Activated CD4-positive, alpha-beta memory T cell treated with anti-CD3 and anti-CD28 coated beads, Interleukin-2, amount 10 ng/mL, durations not matched to agents 7 days and 5 days (primary cell): ENCODE measurements around the gene FNIP2. TPM values are rescaled to one million over a fixed set of nuclear protein-coding genes. Genes with fewer than 3 reads are reported as not detected.
"Not testable (repeated sequence)": the region's sequence is repeated elsewhere in the genome, so short reads cannot be mapped to it uniquely, and the experiment has no call there.

Source experiments
- CTCF ChIA-PET: fragments of 350-600 bp; sonication (Branson Sonifier 250); formaldehyde crosslinking; loops from one replicate; lab custom pipeline; 2021; ENCODE audit warnings: antibody characterized with exemption, inconsistent platforms; lab: Charles Lee
- POLR2A ChIA-PET: fragments of 350-600 bp; sonication (Branson Sonifier 250); formaldehyde crosslinking; loops from one replicate; lab custom pipeline; 2021; ENCODE audit warnings: antibody characterized with exemption; lab: Charles Lee
- DNase-seq: peaks from one replicate; pipeline ENCODE4 v3.0.0-alpha.2; 2020
- H3K27ac Mint-ChIP-seq: one replicate; pipeline ENCODE4 v1.8.0; 2021; ENCODE audit warnings: mild to moderate bottlenecking, mixed read lengths
- H3K27me3 Mint-ChIP-seq: one replicate; pipeline ENCODE4 v1.8.0; 2021; ENCODE audit warnings: mixed read lengths
- H3K36me3 Mint-ChIP-seq: one replicate; pipeline ENCODE4 v1.8.0; 2021; ENCODE audit warnings: low read depth, mixed read lengths
- H3K4me1 Mint-ChIP-seq: one replicate; pipeline ENCODE4 v1.8.0; 2021; ENCODE audit warnings: mixed read lengths
- H3K4me3 Mint-ChIP-seq: one replicate; pipeline ENCODE4 v1.8.0; 2021; ENCODE audit warnings: mild to moderate bottlenecking, mixed read lengths
- H3K9me3 Mint-ChIP-seq: one replicate; pipeline ENCODE4 v1.8.0; 2021; ENCODE audit warnings: mixed read lengths
- total RNA-seq, 2 experiments: library from RNA; stranded (reverse); gene quantifications; one replicate each; pipeline ENCODE4 v1.2.3, GENCODE V29; 2021

The FNIP2 gene
- total RNA-seq, 2 experiments from 2014 or later: 16.9 to 17.3 TPM

GRCh38 chr4:158786121-158786601 lies 17.3 kb downstream of the FNIP2 start:
- POLR2A ChIA-PET: no interaction called here
- Mint-ChIP-seq H3K4me3 (no peak overlapping the region), H3K27ac (no peak overlapping the region), H3K27me3 (no peaks in the 10 kb centered on the region), H3K9me3 (no peaks in the 10 kb centered on the region), H3K36me3 (no peaks in the 10 kb centered on the region), H3K4me1 (peaks cover 27% of the 10 kb centered on the region)
- no peak for DNase-seq
- CTCF ChIA-PET: interaction anchor here (0.6 kb wide), 1 partner anchor 56 kb away, joined by 3 read pairs; no protein-coding TSS in a partner anchor

DNA sequence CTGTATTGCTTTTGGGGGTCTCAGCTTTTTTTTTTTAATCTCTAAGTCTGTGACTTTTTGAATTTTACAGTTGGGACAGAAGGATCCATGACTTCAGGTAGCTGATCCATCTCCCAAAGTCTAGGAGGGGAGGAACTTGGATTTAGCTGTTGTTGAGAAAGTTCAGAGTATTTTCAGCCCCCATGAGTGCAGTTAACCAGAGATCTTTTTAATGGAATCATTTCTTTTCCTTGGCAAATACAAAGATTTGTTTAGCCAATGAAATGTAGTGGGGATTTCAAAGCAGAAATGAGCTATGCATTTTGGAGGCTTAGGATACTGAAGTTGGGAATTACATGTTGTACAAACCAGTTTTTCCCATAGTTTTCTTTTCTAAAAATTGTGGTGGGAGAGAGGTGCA lies 18.1 kb downstream of the FNIP2 start:
- CTCF ChIA-PET: interaction anchor here (0.6 kb wide), 1 partner anchor 56 kb away, joined by 3 read pairs; no protein-coding TSS in a partner anchor
- no peak overlapping the region for H3K4me3 Mint-ChIP-seq
- no peaks in the 10 kb centered on the region for H3K27me3 Mint-ChIP-seq
- peaks cover 28% of the 10 kb centered on the region for H3K4me1 Mint-ChIP-seq
- POLR2A ChIA-PET: no interaction called here
- no peaks in the 10 kb centered on the region for H3K9me3 Mint-ChIP-seq
- DNase-seq: no peak
- H3K27ac Mint-ChIP-seq: no peak overlapping the region
- no peaks in the 10 kb centered on the region for H3K36me3 Mint-ChIP-seq

- POLR2A ChIA-PET: no interaction called here
Observed at GRCh38 chr4:158787709-158788475, 19.1 kb downstream of the FNIP2 start.

DNA sequence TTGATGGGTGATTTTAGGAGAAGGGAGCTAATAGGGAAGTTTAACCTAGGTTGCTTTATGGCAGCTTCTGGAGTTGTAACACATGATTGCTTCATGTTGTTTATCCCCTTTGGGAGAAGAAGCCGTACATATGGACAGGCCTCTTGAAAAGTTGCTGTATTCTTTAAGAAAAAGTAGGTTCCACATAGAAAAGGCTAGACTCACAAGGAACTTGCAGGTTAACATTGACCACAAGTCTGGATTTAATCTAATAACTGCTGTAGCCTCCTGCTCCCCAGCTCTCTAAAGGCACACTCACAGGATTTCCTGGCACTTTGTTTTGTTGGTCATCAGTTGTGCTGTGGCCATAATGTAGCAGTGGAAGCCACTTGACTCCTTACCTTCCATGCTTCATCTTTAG lies 19.7 kb downstream of the FNIP2 start:
- no peak overlapping the region for H3K27ac Mint-ChIP-seq
- DNase-seq: no peak
- ChIA-PET POLR2A (no interaction called here), CTCF (no interaction called here)
- H3K4me3 Mint-ChIP-seq: no peak overlapping the region
- H3K9me3 Mint-ChIP-seq: no peaks in the 10 kb centered on the region
- peaks cover 17% of the 10 kb centered on the region for H3K4me1 Mint-ChIP-seq
- H3K36me3 Mint-ChIP-seq: no peaks in the 10 kb centered on the region
- H3K27me3 Mint-ChIP-seq: no peaks in the 10 kb centered on the region

More at GRCh38 chr4:158787709-158788475, 19.1 kb downstream of the FNIP2 start:
- H3K27me3 Mint-ChIP-seq: no peaks in the 10 kb centered on the region
- DNase-seq: no peak
- no peak overlapping the region for H3K27ac Mint-ChIP-seq
- peaks cover 22% of the 10 kb centered on the region for H3K4me1 Mint-ChIP-seq
- H3K36me3 Mint-ChIP-seq: no peaks in the 10 kb centered on the region
- CTCF ChIA-PET: no interaction called here
- H3K4me3 Mint-ChIP-seq: no peak overlapping the region
- H3K9me3 Mint-ChIP-seq: no peaks in the 10 kb centered on the region

DNA sequence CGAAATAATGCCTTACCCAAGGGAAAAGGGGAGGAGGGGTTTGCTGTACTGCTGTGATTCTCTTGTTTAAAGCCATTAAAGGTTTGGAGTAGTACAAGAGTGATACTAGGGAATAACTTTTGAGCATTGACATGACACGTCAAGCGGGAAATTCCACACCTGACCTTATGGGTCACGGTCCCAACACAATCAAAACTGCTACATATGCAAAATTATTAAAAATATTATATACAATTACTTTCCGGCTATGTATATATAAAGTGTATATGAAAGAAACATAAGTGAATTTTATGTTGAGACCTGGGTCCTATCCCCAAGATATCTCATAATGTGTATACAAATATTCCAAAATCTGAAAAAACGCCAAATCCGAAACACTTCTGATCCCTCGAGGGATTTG lies 21.0 kb downstream of the FNIP2 start:
- ChIA-PET POLR2A (no interaction called here), CTCF (no interaction called here)
- no peak for DNase-seq
- Mint-ChIP-seq H3K4me1 (peaks cover 10% of the 10 kb centered on the region), H3K36me3 (no peaks in the 10 kb centered on the region), H3K27me3 (no peaks in the 10 kb centered on the region), H3K9me3 (no peaks in the 10 kb centered on the region), H3K27ac (no peak overlapping the region), H3K4me3 (no peak overlapping the region)

DNA sequence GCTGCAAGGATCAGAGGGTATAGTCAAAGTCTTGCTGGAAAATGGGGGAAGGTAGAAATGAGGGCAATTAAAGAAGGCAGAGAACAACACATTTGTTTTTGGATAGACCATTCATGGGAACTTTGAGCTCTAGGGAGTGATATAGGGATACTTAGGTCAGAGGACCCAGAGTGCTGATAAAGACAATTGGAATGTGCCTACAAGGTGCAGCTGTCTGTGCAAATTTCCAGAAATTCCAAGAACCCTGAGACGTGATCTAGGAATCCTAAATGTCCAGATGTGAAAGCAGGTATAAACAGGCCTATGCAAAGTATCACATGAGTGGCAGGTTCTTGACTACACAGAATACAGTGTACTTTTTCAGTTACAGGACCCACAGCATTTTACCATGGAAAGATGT lies 24.2 kb downstream of the FNIP2 start:
- H3K4me1 Mint-ChIP-seq: peaks cover 8% of the 10 kb centered on the region
- no peaks in the 10 kb centered on the region for H3K27me3 Mint-ChIP-seq
- ChIA-PET POLR2A (no interaction called here), CTCF (no interaction called here)
- H3K36me3 Mint-ChIP-seq: no peaks in the 10 kb centered on the region
- no peak for DNase-seq
- no peak overlapping the region for H3K27ac Mint-ChIP-seq
- no peak overlapping the region for H3K4me3 Mint-ChIP-seq
- no peaks in the 10 kb centered on the region for H3K9me3 Mint-ChIP-seq

- CTCF ChIA-PET, H3K27me3 Mint-ChIP-seq, H3K9me3 Mint-ChIP-seq: not testable (repeated sequence)
Observed at GRCh38 chr4:158793430-158793829, 24.6 kb downstream of the FNIP2 start.

DNA sequence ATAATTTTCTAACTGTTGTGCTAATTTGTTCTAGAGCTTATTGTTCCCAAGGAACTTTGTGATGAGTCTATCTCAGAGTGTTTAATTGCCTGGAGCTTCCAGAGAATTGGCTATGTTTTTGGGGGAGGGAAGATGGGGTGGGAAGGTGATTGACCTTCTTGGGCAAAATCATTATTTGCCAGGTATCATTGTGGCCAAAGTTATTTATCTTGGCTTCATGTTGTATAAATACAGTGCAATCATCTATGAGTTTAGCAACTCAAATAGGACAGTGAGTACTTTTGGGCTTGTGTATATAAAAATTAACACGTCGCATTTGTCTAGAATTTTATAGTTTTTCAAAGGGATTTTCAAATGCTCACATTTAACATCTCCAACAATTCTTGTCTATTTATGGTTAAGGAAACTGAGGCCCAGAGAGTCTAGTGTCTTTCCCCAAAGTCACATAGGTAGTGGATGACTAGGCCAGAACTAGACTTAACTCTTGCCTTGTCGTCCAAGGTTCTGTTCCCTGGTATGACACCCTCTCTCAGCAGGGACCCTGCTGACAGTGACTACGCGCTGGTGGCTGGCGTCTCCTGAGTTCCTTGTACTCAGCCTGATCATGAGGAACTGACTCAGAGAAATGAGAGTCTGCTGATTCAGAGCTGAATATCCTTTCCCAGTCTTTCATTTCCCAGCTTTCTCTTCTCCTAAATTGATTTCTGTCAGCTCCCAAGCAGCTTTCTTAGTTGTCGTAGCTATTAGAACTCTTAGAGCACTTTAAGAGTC lies 27.7 kb downstream of the FNIP2 start:
- Mint-ChIP-seq H3K4me3 (no peak overlapping the region), H3K27ac (no peak overlapping the region), H3K9me3 (no peaks in the 10 kb centered on the region), H3K36me3 (no peaks in the 10 kb centered on the region), H3K27me3 (no peaks in the 10 kb centered on the region), H3K4me1 (peaks cover 12% of the 10 kb centered on the region)
- ChIA-PET POLR2A (interaction anchor here (0.8 kb wide), 1 partner anchor 14 kb away, joined by 3 read pairs; no protein-coding TSS in a partner anchor), CTCF (no interaction called here)
- no peak for DNase-seq

More at GRCh38 chr4:158793430-158793829, 24.6 kb downstream of the FNIP2 start:
- H3K4me3 Mint-ChIP-seq, DNase-seq, H3K36me3 Mint-ChIP-seq, POLR2A ChIA-PET, H3K27ac Mint-ChIP-seq, H3K4me1 Mint-ChIP-seq: not testable (repeated sequence)

DNA sequence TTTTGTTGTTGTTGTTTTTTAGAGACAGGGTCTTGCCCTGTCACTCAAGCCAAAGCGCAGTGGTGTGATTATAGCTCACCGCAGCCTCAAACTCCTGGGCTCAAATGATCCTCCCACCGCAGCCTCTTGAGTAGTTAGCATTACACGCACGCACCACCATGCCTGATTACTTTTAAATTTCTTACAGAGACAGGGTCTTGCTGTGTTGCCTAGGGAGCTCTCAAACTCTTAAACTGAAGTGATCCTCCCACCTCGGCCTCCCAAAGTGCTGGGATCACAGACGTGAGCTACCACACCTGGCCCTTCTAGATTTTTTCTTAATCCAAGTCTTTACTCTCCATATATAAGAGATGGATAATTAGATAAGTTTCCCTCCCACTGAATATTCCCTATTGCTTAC lies 29.2 kb downstream of the FNIP2 start:
- ChIA-PET POLR2A (no interaction called here), CTCF (no interaction called here)
- H3K27me3 Mint-ChIP-seq: no peaks in the 10 kb centered on the region
- no peak for DNase-seq
- H3K4me3 Mint-ChIP-seq: no peak overlapping the region
- peaks cover 11% of the 10 kb centered on the region for H3K4me1 Mint-ChIP-seq
- H3K9me3 Mint-ChIP-seq: no peaks in the 10 kb centered on the region
- no peaks in the 10 kb centered on the region for H3K36me3 Mint-ChIP-seq
- H3K27ac Mint-ChIP-seq: no peak overlapping the region

- H3K4me3 Mint-ChIP-seq: no peak overlapping the region
- no peaks in the 10 kb centered on the region for H3K36me3 Mint-ChIP-seq
- no peak for DNase-seq
- no peak overlapping the region for H3K27ac Mint-ChIP-seq
- ChIA-PET POLR2A (no interaction called here), CTCF (no interaction called here)
- no peaks in the 10 kb centered on the region for H3K27me3 Mint-ChIP-seq
- H3K9me3 Mint-ChIP-seq: no peaks in the 10 kb centered on the region
- H3K4me1 Mint-ChIP-seq: peaks cover 17% of the 10 kb centered on the region
Observed at GRCh38 chr4:158799013-158799770, 30.4 kb downstream of the FNIP2 start.

DNA sequence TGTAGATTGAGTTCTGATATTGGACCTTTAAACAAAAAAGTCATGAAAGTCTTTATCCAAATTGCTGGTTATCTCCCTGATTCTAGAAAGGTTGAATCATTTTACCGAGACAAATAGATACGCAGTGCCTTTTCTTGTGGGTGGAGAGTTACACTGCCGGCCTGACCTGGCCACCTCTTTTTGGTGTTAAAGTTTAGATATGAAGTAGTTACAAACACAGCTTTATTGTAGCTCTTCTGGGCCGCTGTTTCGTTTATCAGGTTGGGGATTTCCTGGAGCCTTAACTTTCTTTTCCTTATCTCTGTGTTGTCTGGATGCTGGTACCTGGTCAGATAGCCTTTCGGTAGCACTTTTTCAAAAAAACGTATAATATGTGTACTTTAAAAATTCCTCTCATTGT lies 31.0 kb downstream of the FNIP2 start:
- ChIA-PET CTCF (no interaction called here), POLR2A (no interaction called here)
- DNase-seq: no peak

DNA sequence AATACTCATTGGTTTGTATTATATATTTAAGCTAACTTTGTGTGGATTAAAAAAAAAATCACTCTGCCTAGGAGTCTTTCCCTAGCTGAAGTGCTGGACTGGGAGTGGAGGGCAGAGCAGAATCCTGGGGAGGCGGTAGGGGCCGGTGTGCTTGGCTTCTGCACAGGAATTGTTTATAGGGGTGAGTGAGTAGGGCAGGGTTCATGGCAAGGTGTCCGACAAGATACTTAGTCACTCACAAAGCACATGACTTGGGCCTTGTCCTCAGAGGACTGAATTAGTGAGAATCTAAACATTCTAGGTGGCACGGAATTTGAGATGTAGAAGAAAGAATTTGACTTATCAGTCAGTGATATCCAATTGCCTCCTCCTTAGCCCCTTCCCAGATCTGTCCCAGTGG lies 32.2 kb downstream of the FNIP2 start:
- Mint-ChIP-seq H3K36me3 (no peaks in the 10 kb centered on the region), H3K4me3 (no peak overlapping the region), H3K4me1 (peaks cover 29% of the 10 kb centered on the region), H3K27me3 (no peaks in the 10 kb centered on the region), H3K27ac (no peak overlapping the region), H3K9me3 (no peaks in the 10 kb centered on the region)
- DNase-seq: no peak
- POLR2A ChIA-PET: no interaction called here
- CTCF ChIA-PET: no interaction called here

More for the DNA sequence above, 31.0 kb downstream of the FNIP2 start:
- Mint-ChIP-seq H3K27me3 (no peaks in the 10 kb centered on the region), H3K36me3 (no peaks in the 10 kb centered on the region), H3K4me3 (no peak overlapping the region), H3K27ac (no peak overlapping the region), H3K4me1 (peaks cover 21% of the 10 kb centered on the region), H3K9me3 (no peaks in the 10 kb centered on the region)

GRCh38 chr4:158801677-158802076 lies 32.9 kb downstream of the FNIP2 start:
- peaks cover 29% of the 10 kb centered on the region for H3K4me1 Mint-ChIP-seq
- no peaks in the 10 kb centered on the region for H3K27me3 Mint-ChIP-seq
- no peak overlapping the region for H3K27ac Mint-ChIP-seq
- no peak for DNase-seq
- H3K9me3 Mint-ChIP-seq: no peaks in the 10 kb centered on the region
- POLR2A ChIA-PET: no interaction called here
- no peaks in the 10 kb centered on the region for H3K36me3 Mint-ChIP-seq
- CTCF ChIA-PET: no interaction called here
- no peak overlapping the region for H3K4me3 Mint-ChIP-seq
